IMR-90 (cell line): Measurements from ENCODE around the gene ZNF33B. TPM values are rescaled to one million over a fixed set of nuclear protein-coding genes. Genes with fewer than 3 reads are reported as not detected.

ENCODE experiments used
- ATAC-seq: fragments of 200-7000 bp; cut with Tn5 transposase; 2 replicates; pipeline ENCODE4 v1.9.1; 2020; ENCODE audit warnings: low read depth, mild to moderate bottlenecking, moderate library complexity
- BruUV-seq: library from RNA; stranded (reverse); fragments of 400-500 nt; replicated peaks from 2 replicates; lab custom pipeline; 2021; lab: Mats Ljungman, UMichigan
- CTCF ChIA-PET: fragments of 300-600 bp; formaldehyde crosslinking; extraction: SDS; loops from one replicate; lab custom pipeline; 2021; ENCODE audit warnings: antibody characterized with exemption; lab: Yijun Ruan, JAX
- POLR2A ChIA-PET: fragments of 300-600 bp; sonication (Branson Sonifier 250); formaldehyde crosslinking; loops from one replicate; lab custom pipeline; 2022; ENCODE audit warnings: antibody characterized with exemption; ENCODE audit not compliant: unreplicated experiment; lab: Charles Lee
- DNase-seq: peaks from one replicate; pipeline ENCODE4 v3.0.0; 2013
- H2AFZ ChIP-seq: replicated peaks from 2 replicates; pipeline ENCODE3; 2013; ENCODE audit warnings: low read length, mild to moderate bottlenecking; ENCODE audit not compliant: poor library complexity
- H2AK5ac ChIP-seq: 2 replicates; pipeline ENCODE4 v1.6.1; 2013; ENCODE audit warnings: low read depth, low read length, inconsistent platforms
- H2AK9ac ChIP-seq: replicated peaks from 2 replicates; pipeline ENCODE3; 2013; ENCODE audit warnings: mild to moderate bottlenecking, low read depth, low read length, moderate library complexity; ENCODE audit not compliant: poor library complexity
- H2BK120ac ChIP-seq: 2 replicates; pipeline ENCODE4 v1.6.1; 2013; ENCODE audit warnings: low read depth, low read length, inconsistent platforms
- H2BK15ac ChIP-seq: 3 replicates; pipeline ENCODE4 v1.6.1; 2013; ENCODE audit warnings: low read depth, low read length, inconsistent platforms
- H2BK20ac ChIP-seq: 2 replicates; pipeline ENCODE4 v1.6.1; 2013; ENCODE audit warnings: low read depth, mild to moderate bottlenecking, inconsistent platforms, low read length, moderate library complexity
- H2BK5ac ChIP-seq: 2 replicates; pipeline ENCODE4 v1.6.1; 2013; ENCODE audit warnings: mild to moderate bottlenecking, low read depth, low read length, inconsistent platforms; ENCODE audit not compliant: poor library complexity, severe bottlenecking
- H3K14ac ChIP-seq: replicated peaks from 2 replicates; pipeline ENCODE4 v1.6.1; 2013; ENCODE audit warnings: low read depth, low read length, inconsistent platforms
- H3K18ac ChIP-seq: 2 replicates; pipeline ENCODE4 v1.6.1; 2013; ENCODE audit warnings: low read depth, low read length, control low read depth
- H3K23ac ChIP-seq: 2 replicates; pipeline ENCODE4 v1.6.1; 2013; ENCODE audit warnings: low read depth, low read length, inconsistent platforms
- H3K27ac ChIP-seq: 2 replicates; pipeline ENCODE4 v1.5.1; 2013; ENCODE audit warnings: mild to moderate bottlenecking, control low read depth, low read length; ENCODE audit not compliant: insufficient read depth
- H3K27me3 ChIP-seq: 2 replicates; pipeline ENCODE4 v1.6.1; 2013; ENCODE audit warnings: low read length; ENCODE audit not compliant: control insufficient read depth, insufficient read depth
- H3K36me3 ChIP-seq: 2 replicates; pipeline ENCODE4 v1.6.1; 2013; ENCODE audit warnings: low read length, mixed read lengths; ENCODE audit not compliant: control insufficient read depth, insufficient read depth
- H3K4ac ChIP-seq: 2 replicates; pipeline ENCODE4 v1.6.1; 2013; ENCODE audit warnings: low read depth, low read length, inconsistent platforms
- H3K4me1 ChIP-seq: 2 replicates; pipeline ENCODE4 v1.6.1; 2013; ENCODE audit warnings: low read length, mixed read lengths; ENCODE audit not compliant: control insufficient read depth, insufficient read depth
- H3K4me2 ChIP-seq: 2 replicates; pipeline ENCODE4 v1.6.1; 2013; ENCODE audit warnings: low read depth, mild to moderate bottlenecking, control low read depth, low read length, moderate library complexity
- H3K4me3 ChIP-seq: 2 replicates; pipeline ENCODE4 v1.5.1; 2013; ENCODE audit warnings: low read depth, mild to moderate bottlenecking, control low read depth, low read length, moderate library complexity; ENCODE audit not compliant: insufficient read depth
- H3K56ac ChIP-seq: 2 replicates; pipeline ENCODE4 v1.6.1; 2013; ENCODE audit warnings: low read length, inconsistent platforms; ENCODE audit not compliant: insufficient read depth; ENCODE audit errors: extremely low read depth
- H3K79me1 ChIP-seq, 2 experiments: 2 replicates each; pipeline ENCODE4 v1.6.1; 2013; ENCODE audit warnings: low read length in 2 of 2, inconsistent platforms in 1 of 2, low read depth in 1 of 2
- H3K9ac ChIP-seq: 2 replicates; pipeline ENCODE4 v1.6.1; 2013; ENCODE audit warnings: low read depth, low read length, control low read depth
- H3K9me1 ChIP-seq: 2 replicates; pipeline ENCODE4 v1.6.1; 2013; ENCODE audit warnings: low read length, inconsistent platforms; ENCODE audit not compliant: insufficient read depth
- H3K9me3 ChIP-seq: 2 replicates; pipeline ENCODE4 v1.6.1; 2013; ENCODE audit warnings: low read length; ENCODE audit not compliant: control insufficient read depth, insufficient read depth
- H4K20me1 ChIP-seq: 2 replicates; pipeline ENCODE4 v1.6.1; 2013; ENCODE audit warnings: low read length, inconsistent platforms; ENCODE audit not compliant: insufficient read depth
- H4K5ac ChIP-seq: 2 replicates; pipeline ENCODE4 v1.6.1; 2013; ENCODE audit warnings: mild to moderate bottlenecking, low read depth, low read length, control low read depth
- H4K8ac ChIP-seq, 2 experiments: 2 replicates each; pipeline ENCODE4 v1.6.1; 2013; ENCODE audit warnings: low read depth in 2 of 2, low read length in 2 of 2, control low read depth in 1 of 2, inconsistent platforms in 1 of 2
- H4K91ac ChIP-seq: 2 replicates; pipeline ENCODE4 v1.6.1; 2013; ENCODE audit warnings: low read depth, low read length, inconsistent platforms; ENCODE audit not compliant: insufficient read depth
- BHLHE40 ChIP-seq: fragments of 150-350 bp; IDR thresholded peaks from 2 replicates; pipeline ENCODE4 v1.6.1; 2016; ENCODE audit warnings: mild to moderate bottlenecking, low read depth, low read length
- CEBPB ChIP-seq: IDR thresholded peaks from 2 replicates; pipeline ENCODE4 v1.6.1; 2012; ENCODE audit warnings: low read depth, low read length, improper control_type of control experiment
- CHD1 ChIP-seq: IDR thresholded peaks from 2 replicates; pipeline ENCODE4 v1.6.1; 2012; ENCODE audit warnings: low read depth, low read length, improper control_type of control experiment
- CTCF ChIP-seq: conservative IDR thresholded peaks from 2 replicates; pipeline ENCODE4 v1.5.1; 2012; ENCODE audit warnings: mild to moderate bottlenecking, low read depth, low read length, improper control_type of control experiment
- FOS ChIP-seq: fragments of 150-350 bp; IDR thresholded peaks from 2 replicates; pipeline ENCODE4 v1.6.1; 2016; ENCODE audit warnings: low read depth, low read length
- MAFK ChIP-seq: IDR thresholded peaks from 2 replicates; pipeline ENCODE4 v1.6.1; 2012; ENCODE audit warnings: low read depth, low read length, improper control_type of control experiment
- MAZ ChIP-seq: IDR thresholded peaks from 2 replicates; pipeline ENCODE4 v1.6.1; 2012; ENCODE audit warnings: low read depth, mild to moderate bottlenecking, low read length, improper control_type of control experiment, moderate library complexity, borderline replicate concordance
- MXI1 ChIP-seq: IDR thresholded peaks from 2 replicates; pipeline ENCODE4 v1.6.1; 2012; ENCODE audit warnings: low read depth, mild to moderate bottlenecking, low read length, moderate library complexity, borderline replicate concordance
- NFE2L2 ChIP-seq: fragments of 150-350 bp; IDR thresholded peaks from 2 replicates; pipeline ENCODE4 v1.6.1; 2016; ENCODE audit warnings: low read depth, mild to moderate bottlenecking, low read length
- POLR2A ChIP-seq: IDR thresholded peaks from 2 replicates; pipeline ENCODE4 v1.6.1; 2012; ENCODE audit warnings: mild to moderate bottlenecking, low read depth, low read length
- RAD21 ChIP-seq: IDR thresholded peaks from 2 replicates; pipeline ENCODE4 v1.6.1; 2012; ENCODE audit warnings: low read length, improper control_type of control experiment
- RCOR1 ChIP-seq: IDR thresholded peaks from 2 replicates; pipeline ENCODE4 v1.6.1; 2012; ENCODE audit warnings: mild to moderate bottlenecking, low read length, improper control_type of control experiment; ENCODE audit not compliant: insufficient replicate concordance
- RFX5 ChIP-seq: IDR thresholded peaks from 2 replicates; pipeline ENCODE4 v1.8.0; 2012; ENCODE audit warnings: low read depth, mild to moderate bottlenecking, low read length, moderate library complexity
- SMC3 ChIP-seq: fragments of 150-350 bp; IDR thresholded peaks from 2 replicates; pipeline ENCODE4 v1.6.1; 2016; ENCODE audit warnings: low read depth, mild to moderate bottlenecking, antibody characterized with exemption, low read length, moderate library complexity
- WGBS, 2 experiments: methylation state at CpG; one replicate each; pipeline versions ENCODE4 v1.1.5 to v1.1.7; 2013; ENCODE audit warnings: missing lambda C conversion rate in 2 of 2; ENCODE audit not compliant: insufficient read length in 1 of 2; ENCODE audit errors: extremely low coverage in 2 of 2; 5-methylcytosine and 5-hydroxymethylcytosine counted together
- dilution Hi-C: fragments of 300-500 bp; cut with HindIII; formaldehyde crosslinking; loops from one replicate; pipeline ENCODE4 v1.14.3; 2018; ENCODE audit warnings: low sequenced_read_pairs; ENCODE audit not compliant: unreplicated experiment
- in situ Hi-C: fragments of 300-500 bp; cut with MboI; formaldehyde crosslinking; loops from 3 replicates; pipeline ENCODE4 v1.14.3; 2019; ENCODE audit warnings: low sequenced_read_pairs, inconsistent platforms, mixed read lengths
- intact Hi-C: fragments of 100-400 bp; cut with micrococcal nuclease; formaldehyde crosslinking; loops from 2 replicates; pipeline ENCODE4 v1.10.0; 2022
- polyA plus RNA-seq, 3 experiments: library from polyadenylated mRNA; depleted of rRNA; stranded (reverse); fragments of >200 nt; gene quantifications; 2 replicates each; pipeline ENCODE4 v1.2.3, GENCODE V29; 2012; ENCODE audit warnings: low replicate concordance in 1 of 3
- total RNA-seq: library from RNA; depleted of rRNA; stranded (reverse); fragments of >200 nt; gene quantifications from 2 replicates; pipeline ENCODE4 v1.2.3, GENCODE V29; 2012
- TF ChIP-seq, protein P1 (sequence below): fragments of 150-350 bp; IDR thresholded peaks from 2 replicates; pipeline ENCODE4 v1.6.1; 2016; ENCODE audit warnings: low read depth, mild to moderate bottlenecking, low read length, moderate library complexity, borderline replicate concordance
- TF ChIP-seq, protein P2 (sequence below): fragments of 150-350 bp; IDR thresholded peaks from 2 replicates; pipeline ENCODE4 v1.6.1; 2017; ENCODE audit warnings: mild to moderate bottlenecking, antibody characterized with exemption, low read length, low read depth

Gene ZNF33B
- total and polyA plus RNA-seq, 2 of the 4 experiments (the other 2 are of a cell fraction), result 2.1 to 4.5 TPM

- TF ChIP-seq MAZ, result no peak
- TF ChIP-seq CEBPB, result peak; percentile 93
- peak; percentile 65; the same call in 1 of the 2 replicates for TF ChIP-seq NFE2L2
- TF ChIP-seq MXI1, result no peak
- TF ChIP-seq, protein P1, sequence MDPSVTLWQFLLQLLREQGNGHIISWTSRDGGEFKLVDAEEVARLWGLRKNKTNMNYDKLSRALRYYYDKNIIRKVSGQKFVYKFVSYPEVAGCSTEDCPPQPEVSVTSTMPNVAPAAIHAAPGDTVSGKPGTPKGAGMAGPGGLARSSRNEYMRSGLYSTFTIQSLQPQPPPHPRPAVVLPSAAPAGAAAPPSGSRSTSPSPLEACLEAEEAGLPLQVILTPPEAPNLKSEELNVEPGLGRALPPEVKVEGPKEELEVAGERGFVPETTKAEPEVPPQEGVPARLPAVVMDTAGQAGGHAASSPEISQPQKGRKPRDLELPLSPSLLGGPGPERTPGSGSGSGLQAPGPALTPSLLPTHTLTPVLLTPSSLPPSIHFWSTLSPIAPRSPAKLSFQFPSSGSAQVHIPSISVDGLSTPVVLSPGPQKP, result no peak
- no peak for TF ChIP-seq BHLHE40
- TF ChIP-seq RAD21, result no peak
- no peak for TF ChIP-seq CHD1
- no peak for TF ChIP-seq RFX5
- TF ChIP-seq, protein P2, sequence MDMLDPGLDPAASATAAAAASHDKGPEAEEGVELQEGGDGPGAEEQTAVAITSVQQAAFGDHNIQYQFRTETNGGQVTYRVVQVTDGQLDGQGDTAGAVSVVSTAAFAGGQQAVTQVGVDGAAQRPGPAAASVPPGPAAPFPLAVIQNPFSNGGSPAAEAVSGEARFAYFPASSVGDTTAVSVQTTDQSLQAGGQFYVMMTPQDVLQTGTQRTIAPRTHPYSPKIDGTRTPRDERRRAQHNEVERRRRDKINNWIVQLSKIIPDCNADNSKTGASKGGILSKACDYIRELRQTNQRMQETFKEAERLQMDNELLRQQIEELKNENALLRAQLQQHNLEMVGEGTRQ, result no peak
- TF ChIP-seq POLR2A, result no peak
- no peak for TF ChIP-seq CTCF
- peak; percentile 80 for TF ChIP-seq FOS
- no peak for TF ChIP-seq RCOR1
- TF ChIP-seq SMC3, result no peak
- peak; percentile 85 for TF ChIP-seq MAFK
- ChIA-PET CTCF (no interaction called here), POLR2A (no interaction called here)
- Histone ChIP-seq H3K56ac (no peak overlapping the region), H3K27me3 (no peaks in the 10 kb centered on the region), H3K4me1 (0 out of 2 replicates have a peak, but pooled peaks cover 2% of the 10 kb centered on the region), H3K23ac (no peak overlapping the region), H3K18ac (no peak overlapping the region; the same call in 1 of the 2 replicates), H3K9me3 (peaks cover 19% of the 10 kb centered on the region), H2BK20ac (no peak overlapping the region), H2BK15ac (no peak overlapping the region), H2AFZ (no peak overlapping the region), H2BK120ac (no peak overlapping the region), H3K14ac (no peak overlapping the region), H4K91ac (no peak overlapping the region), H3K36me3 (peaks cover 10% of the 10 kb centered on the region), H2BK5ac (peak overlapping the region; percentile 81), H2AK9ac (no peak overlapping the region), H4K5ac (no peak overlapping the region), H3K4me3 (no peak overlapping the region), H3K4ac (no peak overlapping the region), H3K79me1 (no peaks in the 10 kb centered on the region), H3K27ac (peak overlapping the region; percentile 72; the same call in 1 of the 2 replicates), H3K9me1 (no peaks in the 10 kb centered on the region), H3K9ac (no peak overlapping the region), H4K8ac (no peak overlapping the region), H3K4me2 (peak overlapping the region; percentile 49), H4K20me1 (no peaks in the 10 kb centered on the region), H2AK5ac (no peak overlapping the region)
- 20% methylated on average over 1 of the region's 5 CpGs; no CpG with 5 or more reads in 1 of the 2 experiments for WGBS, 2 experiments
- no TSS peak for BruUV-seq
- ATAC-seq, result peak; percentile 87
- intact Hi-C loops, result no loop called here
- in situ Hi-C loops, result no loop called here
- DNase-seq, result peak; percentile 92
- dilution Hi-C loops, result no loop called here
Measured at GRCh38 chr10:42594246-42594650, 44.1 kb downstream of the ZNF33B start.
